Activated gamma-delta T cell treated with anti-CD3 and anti-CD28 coated beads, Interleukin-2, amount 50 U/mL, for 16 hours (primary cell): Measurements from ENCODE around the gene PLXNA2.

Source experiments
- DNase-seq: peaks from one replicate; pipeline ENCODE4 v3.0.0-alpha.2; 2020; ENCODE audit warnings: low read depth

The PLXNA2 gene

DNA sequence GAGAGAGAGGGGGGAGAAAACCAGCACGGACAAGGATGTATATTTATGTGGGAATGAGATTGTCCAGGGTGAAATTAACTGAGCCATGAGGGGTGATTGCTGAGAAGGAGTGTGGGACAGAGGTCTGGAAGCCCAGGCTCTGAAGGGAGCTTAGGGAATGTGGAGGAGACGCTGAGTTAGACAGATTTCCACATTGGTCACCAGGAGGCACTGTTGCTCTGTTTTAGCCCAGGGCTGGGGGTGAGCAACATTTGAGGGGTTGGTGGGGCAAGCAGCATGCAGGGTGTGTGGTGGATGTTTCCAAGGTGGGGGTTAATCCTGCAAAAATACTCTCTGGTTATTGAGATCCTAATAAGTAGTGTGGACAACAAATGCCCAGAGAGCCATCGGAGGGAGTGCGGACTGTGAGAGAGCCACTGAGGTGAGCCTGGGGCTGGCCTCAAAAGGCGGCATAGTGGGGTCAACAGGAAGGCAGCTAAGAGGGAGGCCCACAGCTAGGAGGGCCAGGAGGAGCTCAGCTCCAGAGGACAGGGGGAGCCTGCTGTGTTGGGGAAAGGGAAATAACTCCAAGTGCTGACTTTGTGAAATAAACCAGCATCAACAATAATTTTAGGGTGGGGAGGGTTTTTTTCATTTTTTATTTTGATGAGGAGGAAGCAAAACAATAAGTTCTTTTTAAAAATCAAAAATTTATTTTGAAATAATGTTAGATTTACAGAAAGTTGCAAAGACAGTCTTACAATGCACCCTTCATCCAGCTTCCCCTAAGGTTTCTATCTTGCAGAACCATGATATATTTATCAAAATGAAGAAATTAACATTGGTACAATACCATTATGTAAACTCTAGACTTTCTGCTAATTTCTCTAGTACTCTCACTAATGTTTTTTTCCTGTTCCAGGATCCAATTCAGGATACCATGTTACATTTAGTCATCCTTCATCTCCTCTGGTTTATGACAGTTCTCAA is 250.4 kb downstream of the PLXNA2 start:
- no peak for DNase-seq

- no peak for DNase-seq
These were observed 251.4 kb downstream of the PLXNA2 start for GRCh38 chr1:207992677-207993236.

- no peak for DNase-seq
These were observed 252.6 kb downstream of the PLXNA2 start for GRCh38 chr1:207991583-207992026.

DNA sequence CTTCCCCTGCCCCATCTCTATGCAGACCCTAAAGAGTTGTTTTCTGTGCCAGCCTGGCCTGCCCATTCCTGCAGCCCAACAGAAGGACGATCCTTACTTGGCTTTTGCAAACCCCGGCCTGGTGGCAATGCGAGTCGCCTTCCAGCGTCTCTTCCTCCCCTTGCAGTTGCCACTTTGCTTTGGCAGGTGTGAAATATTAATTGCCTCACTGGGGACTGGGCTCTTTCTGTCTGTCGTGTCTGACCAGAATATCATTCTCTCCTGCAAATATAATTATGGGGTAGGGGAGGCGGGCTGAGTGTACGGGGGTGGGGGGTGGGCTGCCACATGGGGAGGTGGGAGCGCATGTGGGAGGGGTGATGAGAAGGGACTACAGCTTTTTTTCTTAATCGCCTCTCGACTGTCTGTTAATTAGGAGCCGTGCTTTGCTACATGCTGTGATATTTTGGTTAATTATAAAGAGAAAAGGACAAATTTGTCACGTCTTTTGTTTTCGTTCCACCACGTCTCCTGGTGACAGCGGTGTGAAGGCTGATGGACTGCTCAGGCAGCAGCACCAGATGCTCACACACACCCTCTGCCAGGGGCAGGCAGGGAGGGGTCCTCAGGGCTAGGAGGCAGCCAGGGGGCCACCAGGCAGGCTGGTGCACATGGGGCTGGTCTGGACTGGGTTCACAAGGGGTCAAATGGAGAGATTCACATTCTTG is 253.2 kb downstream of the PLXNA2 start:
- DNase-seq, result no peak

DNA sequence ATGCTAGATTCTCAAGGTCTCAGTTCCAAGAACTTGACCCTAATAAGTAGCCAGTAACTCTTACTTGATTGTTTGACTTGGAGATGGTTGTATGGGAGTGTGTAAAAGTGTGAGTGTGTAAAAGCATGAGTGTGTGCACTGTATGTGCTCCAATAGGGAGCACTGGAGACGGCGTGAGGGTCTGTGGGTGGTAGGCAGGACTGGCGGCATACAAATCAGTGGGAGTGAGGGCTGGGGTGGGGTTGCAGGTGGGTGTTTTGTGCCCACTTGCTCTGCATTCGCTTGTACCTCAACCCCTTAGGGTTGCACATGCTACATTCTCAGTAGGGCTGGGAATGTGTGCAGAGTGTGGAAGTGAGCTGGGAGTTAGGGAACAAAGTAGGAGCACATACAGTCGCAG is 253.7 kb downstream of the PLXNA2 start:
- DNase-seq, result no peak

GRCh38 chr1:207988326-207989165 is 255.6 kb downstream of the PLXNA2 start:
- DNase-seq, result no peak

DNA sequence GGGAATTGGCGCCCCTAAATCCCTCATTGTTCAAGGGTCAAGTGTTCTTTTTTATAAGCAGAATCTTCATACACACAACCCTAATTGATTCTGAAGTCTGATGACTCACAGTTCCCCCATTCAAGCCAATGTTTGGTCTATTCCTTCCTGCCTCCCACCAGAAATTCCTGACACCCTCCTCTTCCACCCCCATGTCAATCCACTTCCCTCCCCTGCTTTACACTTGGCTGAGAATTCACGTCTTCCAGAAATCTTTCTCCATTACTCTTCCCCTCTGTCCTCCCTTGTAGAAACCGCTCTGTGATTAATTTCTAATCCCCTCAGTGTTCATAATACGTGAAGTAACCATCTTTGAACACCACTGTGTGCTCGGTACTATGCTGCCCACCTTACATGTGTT is 257.0 kb downstream of the PLXNA2 start:
- DNase-seq, result no peak

DNA sequence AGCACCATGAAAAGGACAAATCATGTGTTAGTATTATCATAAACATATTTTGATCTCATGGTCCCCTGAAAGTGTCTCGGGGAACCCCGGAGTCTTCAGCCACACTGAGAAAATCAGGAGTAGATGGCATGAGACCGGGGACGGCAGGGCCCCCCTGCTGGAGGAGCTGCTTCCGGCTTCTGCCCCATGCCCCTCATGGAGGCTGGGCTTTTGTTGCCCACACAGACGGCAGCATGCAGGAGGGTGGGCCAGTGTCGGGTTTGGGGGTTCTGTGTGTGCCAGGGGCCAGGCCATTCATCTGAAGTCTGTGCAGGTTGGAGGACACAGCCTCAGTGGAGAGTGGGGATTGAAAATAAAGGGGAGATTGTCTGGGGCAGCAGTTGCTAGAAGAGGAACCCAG is 258.2 kb downstream of the PLXNA2 start:
- no peak for DNase-seq

DNA sequence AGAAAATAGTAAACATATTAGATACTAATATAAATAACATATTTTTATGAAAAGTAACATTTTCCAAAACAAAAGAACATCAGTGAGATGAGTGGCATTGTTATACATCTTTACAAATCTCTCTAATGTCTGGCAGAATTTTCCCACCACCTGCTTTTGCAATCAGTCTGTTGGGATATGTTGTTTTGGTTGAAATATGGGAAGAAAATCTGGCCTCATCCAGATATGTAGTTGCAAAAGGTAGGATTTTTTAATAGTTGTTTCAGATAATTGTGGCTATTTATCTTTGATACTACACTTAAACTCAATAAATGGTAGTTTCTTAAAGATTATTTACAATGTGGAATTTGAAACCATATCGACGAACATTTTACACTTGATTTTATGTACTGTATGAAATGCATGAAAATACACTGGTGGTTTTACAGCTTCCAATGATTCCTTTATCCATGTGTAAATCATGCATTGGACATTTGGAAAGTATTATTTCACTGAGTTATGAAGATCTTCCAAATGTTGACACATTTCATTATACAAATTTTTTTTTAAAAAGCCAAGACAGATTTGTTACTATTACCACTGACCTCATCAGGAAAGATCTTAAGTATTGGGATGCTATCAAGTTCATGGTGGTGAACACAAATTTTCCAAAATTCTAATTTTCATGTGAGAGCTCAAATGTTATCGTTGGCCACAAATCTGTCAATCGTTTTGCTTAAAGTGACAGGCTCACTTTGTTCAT is 259.2 kb downstream of the PLXNA2 start:
- DNase-seq, result no peak

DNA sequence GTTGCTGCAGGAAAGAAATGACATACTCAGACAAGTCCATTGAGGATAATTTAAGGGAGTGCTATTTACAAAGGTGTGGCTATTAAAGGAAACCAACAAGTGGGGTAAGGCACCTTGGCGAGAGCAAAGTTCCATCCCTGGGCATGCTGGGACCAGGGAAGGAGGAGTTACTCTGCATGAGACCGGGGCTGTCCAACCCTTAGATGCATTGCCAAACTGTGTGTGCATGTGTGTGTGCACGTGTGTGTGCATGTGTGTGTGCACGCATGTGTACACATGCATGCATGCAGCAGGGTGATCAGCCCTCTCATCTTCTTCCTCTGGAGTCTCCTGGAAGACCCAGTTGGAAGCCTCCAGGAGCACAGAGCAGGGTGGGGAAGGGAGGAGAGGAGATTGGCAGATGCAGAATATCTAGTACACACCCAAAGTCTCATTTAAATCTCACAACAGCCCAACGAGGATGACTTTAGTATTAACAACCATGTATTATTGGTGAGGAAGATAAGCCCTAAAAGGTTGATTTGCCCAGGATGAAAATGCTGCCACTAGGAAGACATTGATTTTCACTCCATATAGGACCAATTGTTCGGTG is 261.0 kb downstream of the PLXNA2 start:
- no peak for DNase-seq

DNA sequence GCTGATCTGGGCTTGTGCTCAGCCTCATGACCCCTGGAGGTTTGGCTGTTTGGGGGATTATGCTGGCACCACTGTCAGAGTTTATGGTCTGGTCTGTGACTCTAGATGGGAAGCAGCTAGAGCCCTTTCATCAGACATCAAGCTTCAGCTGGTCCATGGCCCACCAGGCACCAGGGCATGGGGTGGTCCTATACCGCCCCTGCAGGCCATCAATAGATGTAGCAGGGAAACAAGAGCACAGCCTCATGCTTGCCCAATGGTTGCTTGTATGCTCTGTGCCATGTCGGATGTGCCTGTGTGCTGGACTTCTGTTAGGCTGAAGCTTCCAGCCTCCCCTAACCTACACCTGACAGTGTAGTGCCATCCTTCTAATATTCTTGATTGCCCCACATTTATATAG is 262.2 kb downstream of the PLXNA2 start:
- no peak for DNase-seq

GRCh38 chr1:207978441-207978840 is 265.7 kb downstream of the PLXNA2 start:
- no peak for DNase-seq

DNA sequence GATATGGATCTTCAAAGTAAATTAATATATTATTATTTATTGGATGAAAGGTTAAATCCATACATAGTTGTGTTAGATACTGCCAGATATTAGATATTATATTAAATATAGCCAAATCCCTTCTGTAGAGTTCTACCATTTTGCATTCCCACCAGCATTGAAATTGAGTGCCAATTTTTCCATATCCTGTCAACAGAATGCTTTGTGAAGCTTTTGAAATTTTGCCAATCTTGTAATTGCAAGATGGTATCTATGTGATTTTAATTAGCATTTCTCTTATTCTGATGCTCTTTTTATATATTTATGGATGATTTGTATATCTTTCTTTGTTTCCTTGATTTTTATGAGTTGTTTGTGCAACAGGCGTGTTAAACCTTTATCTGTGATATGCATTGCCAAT is 266.3 kb downstream of the PLXNA2 start:
- no peak for DNase-seq

- DNase-seq, result no peak
These were observed 270.2 kb downstream of the PLXNA2 start for GRCh38 chr1:207973898-207974568.

- DNase-seq, result no peak
These were observed 271.8 kb downstream of the PLXNA2 start for GRCh38 chr1:207972337-207972736.
